ENCODE measurements around the gene PPP3CA.

Gene PPP3CA

GRCh38 chr4:101331017-101331416, 16.3 kb downstream of the PPP3CA start:
- no peak for DNase-seq (ENCODE audit: low spot score)

DNA sequence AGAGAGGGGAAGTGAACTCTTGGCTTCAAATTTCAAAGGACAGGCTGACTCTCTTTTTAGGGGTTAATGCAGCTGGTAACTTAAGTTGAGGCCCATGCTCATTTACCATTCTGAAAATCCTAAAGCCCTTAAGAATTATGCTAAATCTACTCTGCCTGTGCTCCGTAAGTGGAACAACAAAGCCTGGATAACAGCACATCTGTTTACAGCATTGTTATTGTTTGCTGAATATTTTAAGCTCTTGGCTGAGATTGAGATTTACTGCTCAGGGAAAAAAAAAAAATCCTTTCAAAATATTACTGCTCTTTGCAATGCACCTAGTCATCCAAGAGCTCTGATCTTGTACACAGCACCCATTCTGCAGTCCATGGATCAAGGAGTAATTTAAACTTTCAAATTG, 17.7 kb downstream of the PPP3CA start:
- no peak for DNase-seq (ENCODE audit: low spot score)

GRCh38 chr4:101328063-101328602, 19.2 kb downstream of the PPP3CA start:
- DNase-seq (ENCODE audit: low spot score): no peak

DNA sequence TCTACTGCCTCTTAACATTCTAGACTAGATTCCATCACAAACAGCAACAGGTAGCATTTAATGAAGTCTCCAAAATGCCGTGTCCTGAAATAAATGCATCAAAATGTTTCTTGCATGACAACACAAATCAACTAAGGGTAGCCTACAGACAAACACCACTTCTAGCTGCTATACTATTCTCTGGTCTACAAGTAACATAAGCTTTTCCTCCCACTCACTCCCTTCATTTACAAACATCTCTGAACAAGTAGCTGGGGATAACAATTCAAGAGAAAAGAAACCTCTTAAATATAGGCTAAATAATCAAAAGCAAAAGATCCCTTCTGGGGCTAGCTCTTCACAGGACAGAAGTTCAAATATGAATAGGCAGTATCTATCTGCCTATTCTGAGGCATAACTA, 20.8 kb downstream of the PPP3CA start:
- no peak for DNase-seq (ENCODE audit: low spot score)

DNA sequence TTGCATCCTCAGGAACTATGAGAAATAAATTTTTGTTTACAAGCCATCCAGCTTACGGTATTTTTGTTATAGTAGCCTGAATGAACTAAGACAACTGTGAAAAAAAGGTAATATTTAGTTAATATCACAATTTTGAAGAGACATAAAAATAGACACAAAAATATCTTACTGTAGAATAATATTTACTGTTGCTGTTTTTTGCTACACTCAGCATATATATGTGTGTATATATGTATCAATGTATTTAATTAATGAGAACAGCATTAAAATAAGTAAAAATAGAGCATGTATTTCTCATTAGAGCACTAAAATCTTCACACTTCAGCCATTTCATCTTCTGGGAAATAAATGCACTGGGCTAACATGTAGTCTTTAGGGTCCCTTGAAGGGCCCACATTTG, 24.6 kb downstream of the PPP3CA start:
- no peak for DNase-seq (ENCODE audit: low spot score)

DNA sequence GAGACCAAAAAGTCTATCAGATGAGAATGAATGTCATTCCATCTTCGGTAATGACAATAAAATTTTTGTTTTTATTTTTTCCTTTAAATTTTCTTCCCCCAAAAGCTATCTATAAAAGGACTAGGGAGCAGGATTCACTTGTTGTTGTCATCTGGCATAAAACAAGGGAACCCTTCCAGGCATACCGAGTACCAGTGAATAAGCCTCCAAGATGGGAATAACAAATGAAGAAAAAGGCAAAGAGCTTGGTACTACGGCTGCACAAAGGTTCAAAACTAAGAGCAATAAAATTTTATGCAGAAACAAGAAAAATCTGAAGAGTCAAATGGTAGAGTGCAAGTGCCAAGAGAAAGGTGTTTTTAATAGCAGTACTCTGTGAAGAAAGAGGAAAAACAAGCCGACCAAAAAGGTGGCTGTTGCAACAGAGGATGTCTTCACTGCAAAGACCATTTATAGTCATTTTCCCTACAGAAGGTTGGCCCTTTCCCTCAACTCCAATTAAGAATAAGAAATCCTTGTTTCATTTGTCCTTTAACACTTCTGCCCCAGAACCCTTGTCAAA, 25.8 kb downstream of the PPP3CA start:
- DNase-seq (ENCODE audit: low spot score): no peak

GRCh38 chr4:101315786-101316185, 31.5 kb downstream of the PPP3CA start:
- DNase-seq (ENCODE audit: low spot score): no peak

GRCh38 chr4:101315041-101315440, 32.3 kb downstream of the PPP3CA start:
- no peak for DNase-seq (ENCODE audit: low spot score)

DNA sequence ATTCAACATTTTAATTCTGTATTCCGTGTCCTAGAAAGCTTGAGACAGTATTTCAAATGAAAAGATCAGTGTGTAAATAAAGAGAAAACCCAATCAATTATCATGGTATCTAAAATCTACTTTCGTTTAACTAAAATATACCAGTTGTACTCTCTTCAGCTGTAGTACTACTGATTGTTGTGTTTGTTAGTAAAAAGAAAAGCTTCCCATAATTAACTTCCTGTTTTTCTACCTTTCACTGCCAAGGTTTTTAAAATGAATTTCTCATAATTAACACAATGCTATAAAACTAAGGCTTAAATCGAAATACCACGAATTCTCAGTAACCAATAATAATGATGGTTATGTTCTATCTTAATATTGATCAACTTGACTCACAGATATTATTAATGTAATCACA, 37.4 kb downstream of the PPP3CA start:
- DNase-seq (ENCODE audit: low spot score): no peak

DNA sequence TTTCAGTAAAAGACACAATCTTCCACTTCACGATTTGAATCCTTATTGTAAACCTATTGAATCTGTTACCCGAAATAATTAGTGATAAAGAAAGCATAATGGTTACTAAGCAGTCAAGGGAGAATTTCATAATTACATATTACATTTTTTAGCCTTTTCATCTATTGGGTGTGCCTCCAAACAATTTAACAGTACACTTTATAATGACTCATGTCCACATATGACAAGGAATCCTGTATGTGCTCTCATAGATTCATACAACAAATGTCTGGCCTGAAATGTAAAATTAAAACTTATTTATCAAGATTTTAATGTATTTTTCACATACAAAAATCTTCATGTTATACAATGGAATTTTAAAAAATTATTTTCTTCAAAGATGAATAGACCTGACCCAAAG, 39.4 kb downstream of the PPP3CA start:
- DNase-seq (ENCODE audit: low spot score): no peak

- DNase-seq (ENCODE audit: low spot score): no peak
Measured at GRCh38 chr4:101306764-101307615, 40.3 kb downstream of the PPP3CA start.

GRCh38 chr4:101306225-101306624, 41.1 kb downstream of the PPP3CA start:
- DNase-seq (ENCODE audit: low spot score): no peak

GRCh38 chr4:101304916-101305315, 42.4 kb downstream of the PPP3CA start:
- DNase-seq (ENCODE audit: low spot score): no peak

GRCh38 chr4:101299899-101300540, 47.3 kb downstream of the PPP3CA start:
- DNase-seq (ENCODE audit: low spot score): no peak

DNA sequence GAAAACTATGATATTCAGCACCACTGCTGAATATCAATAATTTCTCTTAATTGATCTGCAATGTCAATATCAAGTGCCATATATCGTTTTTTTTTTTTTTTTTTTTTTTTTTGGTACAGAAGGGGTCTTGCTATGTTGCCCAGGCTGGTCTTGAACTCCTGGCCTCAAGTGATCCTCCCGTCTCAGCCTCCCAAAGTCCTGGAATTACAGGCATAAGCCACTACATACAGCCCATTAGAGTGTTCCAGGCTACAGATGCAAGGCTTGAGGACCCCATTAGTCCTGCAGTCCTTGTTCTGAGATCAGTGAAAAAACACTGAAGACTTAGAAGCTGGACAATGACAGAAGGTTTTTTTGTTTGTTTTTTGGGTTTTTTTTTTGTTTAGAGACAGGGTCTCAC, 48.3 kb downstream of the PPP3CA start:
- no peak for DNase-seq (ENCODE audit: low spot score)

DNA sequence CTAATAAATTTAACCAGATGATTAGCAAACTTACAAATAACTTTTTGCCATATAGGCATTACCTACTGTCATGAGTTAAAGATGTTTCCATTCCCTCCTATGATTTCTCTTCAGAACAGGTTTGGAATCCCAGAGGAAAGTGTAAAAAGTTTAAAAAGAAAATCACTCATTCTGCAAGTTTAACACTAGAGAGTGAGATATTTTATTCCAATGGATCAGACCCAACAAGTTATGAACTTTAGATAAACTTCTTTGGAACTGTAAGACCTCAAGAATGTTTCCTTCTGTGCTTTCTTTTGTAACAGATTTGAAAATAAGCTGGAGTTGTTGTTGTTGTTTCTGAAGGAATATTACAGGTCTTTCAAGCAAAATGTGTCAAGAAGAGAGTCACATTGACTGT, 51.6 kb downstream of the PPP3CA start:
- no peak for DNase-seq (ENCODE audit: low spot score)

DNA sequence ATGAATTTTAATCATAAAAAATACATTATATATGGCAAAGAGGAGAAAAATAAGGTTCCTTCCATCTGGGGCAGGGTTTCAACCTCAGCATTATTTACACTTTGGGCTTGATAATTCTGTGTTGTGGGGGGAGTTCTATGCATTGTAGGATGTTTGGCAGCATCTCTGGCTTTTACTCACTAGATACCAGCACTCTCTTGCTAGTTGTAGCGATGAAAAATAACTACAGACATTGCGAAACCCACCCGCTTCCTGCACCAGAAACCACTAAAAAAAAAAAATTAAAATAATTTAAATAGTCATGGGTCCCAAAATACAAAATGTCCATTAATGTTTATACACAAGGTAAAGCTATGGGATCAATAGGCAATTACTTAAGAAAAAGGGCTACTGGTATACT, 52.7 kb downstream of the PPP3CA start:
- no peak for DNase-seq (ENCODE audit: low spot score)

GRCh38 chr4:101292901-101293300, 54.4 kb downstream of the PPP3CA start:
- DNase-seq (ENCODE audit: low spot score): no peak

DNA sequence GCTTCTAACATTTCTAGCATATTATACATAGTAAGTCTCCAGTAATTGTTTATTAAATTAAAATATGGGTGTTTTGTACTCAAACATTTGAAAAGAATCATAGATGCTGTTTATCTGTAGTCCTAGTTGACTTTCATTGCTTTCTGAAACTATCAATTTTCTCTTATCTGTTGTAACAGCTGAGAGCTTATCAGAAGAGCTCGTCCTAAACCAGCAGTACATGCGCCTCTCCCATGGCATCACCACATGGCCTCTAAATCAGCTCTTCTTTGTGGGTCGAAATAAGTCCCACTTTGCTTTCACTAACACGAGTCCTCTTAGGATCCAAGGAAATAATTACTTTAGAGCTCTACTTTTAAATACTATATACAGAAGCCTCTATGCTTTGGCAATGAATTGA, 55.1 kb downstream of the PPP3CA start:
- DNase-seq (ENCODE audit: low spot score): no peak

DNA sequence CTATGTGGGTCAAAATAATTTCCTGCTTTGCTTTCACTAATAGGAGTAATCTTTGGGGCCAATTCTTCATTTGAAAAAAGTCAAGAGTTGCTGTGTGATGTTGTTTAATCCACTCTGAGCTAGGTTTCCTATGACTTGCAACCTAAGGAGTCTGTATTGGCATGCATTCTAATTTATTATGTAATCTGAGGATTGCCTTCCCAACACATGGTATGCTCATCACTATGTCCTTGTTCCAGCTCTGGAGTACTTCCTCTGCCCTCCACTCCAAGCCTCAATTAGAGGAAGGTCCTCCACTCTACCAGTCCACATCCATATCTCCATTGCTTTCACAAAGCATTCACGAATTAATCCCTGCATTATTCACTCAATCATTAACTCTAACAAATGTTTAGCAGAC, 56.1 kb downstream of the PPP3CA start:
- DNase-seq (ENCODE audit: low spot score): no peak

DNA sequence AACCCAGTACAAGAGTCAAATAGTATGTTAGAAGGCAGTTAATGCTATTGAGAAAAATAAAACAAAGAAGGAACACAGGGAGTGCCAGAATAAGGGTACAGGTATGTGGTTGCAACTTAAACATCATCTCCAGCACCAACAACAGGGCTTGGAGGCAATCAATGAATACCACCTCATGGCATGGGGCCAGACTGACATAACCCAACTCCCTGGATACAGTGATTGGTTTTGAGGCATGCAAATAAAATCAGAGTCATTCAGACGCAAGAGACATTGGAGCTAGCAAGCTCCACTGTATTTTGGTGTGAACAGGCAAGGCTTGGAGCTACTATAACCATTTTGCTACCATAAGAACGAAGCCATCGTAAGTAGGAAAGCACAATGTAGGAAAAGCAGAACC, 56.7 kb downstream of the PPP3CA start:
- DNase-seq (ENCODE audit: low spot score): no peak

DNA sequence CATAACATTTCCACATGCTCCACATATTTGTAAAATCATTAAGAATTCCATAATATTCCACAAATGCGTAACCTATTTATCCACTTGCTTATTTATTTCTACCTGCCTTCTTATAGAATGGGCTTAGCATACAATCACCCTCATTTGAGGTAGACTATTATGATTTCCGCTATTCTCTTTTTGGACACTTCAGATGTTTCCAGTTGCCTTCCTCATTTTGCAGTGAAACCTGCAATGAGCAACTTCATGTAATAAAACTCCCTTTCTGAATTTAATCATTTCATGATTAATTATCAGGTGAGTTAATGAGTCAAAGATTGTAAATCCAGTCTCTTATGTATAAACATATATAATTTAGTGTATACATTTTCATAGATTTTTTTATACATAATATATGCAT, 58.0 kb downstream of the PPP3CA start:
- DNase-seq (ENCODE audit: low spot score): no peak
